Chondrocyte (in vitro differentiated cells): ENCODE measurements around the gene CCDC134. TPM values are rescaled to one million over a fixed set of nuclear protein-coding genes. Genes with fewer than 3 reads are reported as not detected.

Experiments
- DNase-seq: peaks from one replicate; pipeline ENCODE4 v3.0.0; 2021; ENCODE audit warnings: mixed read lengths, low spot score
- H3K27ac Mint-ChIP-seq: one replicate; pipeline ENCODE4 v1.8.0; 2021; ENCODE audit warnings: mild to moderate bottlenecking, moderate library complexity, mixed read lengths; ENCODE audit not compliant: unreplicated experiment
- H3K27me3 Mint-ChIP-seq: 2 replicates; pipeline ENCODE4 v1.8.0; 2021; ENCODE audit warnings: low read depth, mixed read lengths
- H3K36me3 Mint-ChIP-seq: 2 replicates; pipeline ENCODE4 v1.8.0; 2021; ENCODE audit warnings: low read depth, mixed read lengths
- H3K4me1 Mint-ChIP-seq: 2 replicates; pipeline ENCODE4 v1.8.0; 2021; ENCODE audit warnings: low read depth, mild to moderate bottlenecking, mixed read lengths
- H3K4me3 Mint-ChIP-seq: one replicate; pipeline ENCODE4 v1.8.0; 2021; ENCODE audit warnings: mild to moderate bottlenecking, moderate library complexity, mixed read lengths; ENCODE audit not compliant: unreplicated experiment
- H3K9me3 Mint-ChIP-seq: 2 replicates; pipeline ENCODE4 v1.8.0; 2021; ENCODE audit warnings: low read depth, mixed read lengths
- total RNA-seq: library from RNA; stranded (reverse); gene quantifications from 3 replicates; pipeline ENCODE4 v1.2.1, GENCODE V29; 2021
- TF ChIP-seq, protein P1 (sequence below): fragments of 200-600 bp; sonication (generic); IDR thresholded peaks from 2 replicates; pipeline ENCODE4 v1.5.0; 2021; ENCODE audit warnings: antibody characterized with exemption, mild to moderate bottlenecking, moderate library complexity

CCDC134 gene
- total RNA-seq, 1 donor from 2014 or later: 7.0 TPM

DNA sequence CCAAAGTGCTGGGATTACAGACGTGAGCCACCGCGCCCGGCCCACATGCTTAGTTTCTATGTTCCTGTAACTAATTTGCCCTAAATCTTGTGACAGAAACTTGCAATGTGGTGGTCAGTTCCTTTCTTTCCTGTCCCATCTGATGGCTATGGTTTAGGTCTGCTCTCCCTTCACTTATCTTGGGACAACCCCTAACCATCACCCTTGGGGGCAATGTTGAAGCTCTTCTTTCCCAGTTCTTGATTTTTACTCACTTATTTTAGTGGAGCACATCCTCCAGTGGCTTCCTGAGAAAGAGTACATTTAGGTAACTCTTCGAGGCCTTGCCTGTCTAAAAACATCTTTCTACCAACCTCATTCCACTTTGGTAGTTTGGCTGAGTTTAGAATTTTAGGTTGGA, 39.7 kb downstream of the CCDC134 start:
- TF ChIP-seq, protein P1, sequence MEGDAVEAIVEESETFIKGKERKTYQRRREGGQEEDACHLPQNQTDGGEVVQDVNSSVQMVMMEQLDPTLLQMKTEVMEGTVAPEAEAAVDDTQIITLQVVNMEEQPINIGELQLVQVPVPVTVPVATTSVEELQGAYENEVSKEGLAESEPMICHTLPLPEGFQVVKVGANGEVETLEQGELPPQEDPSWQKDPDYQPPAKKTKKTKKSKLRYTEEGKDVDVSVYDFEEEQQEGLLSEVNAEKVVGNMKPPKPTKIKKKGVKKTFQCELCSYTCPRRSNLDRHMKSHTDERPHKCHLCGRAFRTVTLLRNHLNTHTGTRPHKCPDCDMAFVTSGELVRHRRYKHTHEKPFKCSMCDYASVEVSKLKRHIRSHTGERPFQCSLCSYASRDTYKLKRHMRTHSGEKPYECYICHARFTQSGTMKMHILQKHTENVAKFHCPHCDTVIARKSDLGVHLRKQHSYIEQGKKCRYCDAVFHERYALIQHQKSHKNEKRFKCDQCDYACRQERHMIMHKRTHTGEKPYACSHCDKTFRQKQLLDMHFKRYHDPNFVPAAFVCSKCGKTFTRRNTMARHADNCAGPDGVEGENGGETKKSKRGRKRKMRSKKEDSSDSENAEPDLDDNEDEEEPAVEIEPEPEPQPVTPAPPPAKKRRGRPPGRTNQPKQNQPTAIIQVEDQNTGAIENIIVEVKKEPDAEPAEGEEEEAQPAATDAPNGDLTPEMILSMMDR: no peak
- no peak for DNase-seq
- Mint-ChIP-seq H3K36me3 (peaks cover 18% of the 10 kb centered on the region), H3K4me1 (peaks cover 73% of the 10 kb centered on the region), H3K9me3 (no peaks in the 10 kb centered on the region), H3K27me3 (no peaks in the 10 kb centered on the region), H3K4me3 (no peak overlapping the region), H3K27ac (peak overlapping the region; percentile 88)

DNA sequence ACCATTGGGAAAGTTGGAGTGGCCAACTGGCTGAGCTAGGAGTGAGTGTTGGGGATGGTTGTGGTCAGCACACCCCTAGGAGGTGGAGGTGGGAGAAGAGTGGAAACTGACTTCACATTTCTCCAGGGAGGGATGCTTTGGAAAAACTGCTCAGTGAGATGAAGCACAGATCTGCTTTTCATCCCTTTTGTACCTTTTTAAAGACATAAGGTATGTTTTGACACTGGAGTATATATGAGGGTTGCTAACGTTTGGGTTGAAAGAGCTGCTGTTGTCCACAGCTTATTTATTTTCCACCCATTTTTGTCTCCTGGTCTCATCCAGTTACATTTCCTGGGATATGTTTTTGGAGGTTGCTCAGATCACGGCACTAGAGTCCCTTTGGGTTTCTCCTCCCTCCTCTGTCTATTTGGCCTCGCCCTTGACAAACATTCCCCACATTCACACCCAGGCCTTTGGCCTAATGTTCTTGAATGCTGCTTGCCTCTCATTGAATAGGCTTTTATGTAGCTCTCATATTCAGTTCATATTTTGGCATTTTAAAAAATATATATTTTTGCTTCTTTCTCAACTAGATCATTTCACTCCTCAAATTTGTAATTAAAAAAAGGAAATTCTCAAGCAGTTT, 40.7 kb downstream of the CCDC134 start:
- Mint-ChIP-seq H3K27me3 (no peaks in the 10 kb centered on the region), H3K27ac (peak overlapping the region; percentile 88), H3K4me1 (peaks cover 77% of the 10 kb centered on the region), H3K4me3 (peak overlapping the region; percentile 33), H3K9me3 (no peaks in the 10 kb centered on the region), H3K36me3 (peaks cover 13% of the 10 kb centered on the region)
- TF ChIP-seq, protein P1: no peak
- no peak for DNase-seq

DNA sequence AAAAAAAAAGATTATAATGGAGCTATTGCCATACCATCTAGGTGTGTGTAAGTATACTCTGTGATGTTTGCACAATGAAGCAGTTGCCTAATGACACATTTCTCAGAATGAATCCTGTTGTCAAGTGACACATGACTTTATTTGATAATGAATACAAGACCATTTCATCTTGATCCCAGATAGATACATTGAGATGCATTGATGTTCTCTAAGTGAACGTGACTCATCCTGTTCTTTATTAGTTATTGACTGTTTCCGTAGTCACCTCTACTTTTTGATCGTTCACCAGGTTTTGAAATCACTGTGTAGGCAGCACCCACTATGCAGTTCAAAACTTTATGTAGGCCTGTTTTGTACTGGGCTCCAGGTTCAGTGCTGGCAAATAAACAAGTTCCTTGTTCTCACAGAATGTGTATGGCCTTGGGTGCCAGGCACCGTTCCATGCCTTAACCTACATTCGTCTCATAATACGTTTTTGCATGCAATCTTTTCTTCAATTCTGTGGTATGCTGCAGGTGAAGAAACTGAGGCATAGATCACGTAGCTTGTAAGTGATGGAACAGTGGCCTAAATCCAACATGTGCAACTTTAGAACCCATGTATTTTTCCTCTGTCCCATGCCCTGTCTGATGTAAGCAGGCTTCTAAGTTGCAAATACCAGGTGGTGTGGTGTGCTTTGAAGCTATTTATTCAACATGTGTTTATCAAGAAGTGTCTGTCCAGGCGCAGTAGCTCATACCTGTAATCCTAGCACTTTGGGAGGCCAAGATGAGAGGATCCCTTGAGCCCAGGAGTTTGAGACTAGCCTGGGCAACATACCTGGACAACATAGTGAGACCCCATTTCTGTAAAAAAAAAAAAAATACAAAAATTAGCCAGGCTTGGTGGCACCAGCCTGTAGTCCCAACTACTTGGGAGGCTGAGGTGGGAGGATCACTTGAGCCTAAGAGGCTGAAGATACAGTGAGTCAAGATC, 42.8 kb downstream of the CCDC134 start:
- Mint-ChIP-seq H3K27me3 (no peaks in the 10 kb centered on the region), H3K4me1 (peaks cover 79% of the 10 kb centered on the region), H3K36me3 (peaks cover 2% of the 10 kb centered on the region), H3K4me3 (no peak overlapping the region), H3K9me3 (no peaks in the 10 kb centered on the region), H3K27ac (no peak overlapping the region)
- TF ChIP-seq, protein P1: no peak
- DNase-seq: no peak

DNA sequence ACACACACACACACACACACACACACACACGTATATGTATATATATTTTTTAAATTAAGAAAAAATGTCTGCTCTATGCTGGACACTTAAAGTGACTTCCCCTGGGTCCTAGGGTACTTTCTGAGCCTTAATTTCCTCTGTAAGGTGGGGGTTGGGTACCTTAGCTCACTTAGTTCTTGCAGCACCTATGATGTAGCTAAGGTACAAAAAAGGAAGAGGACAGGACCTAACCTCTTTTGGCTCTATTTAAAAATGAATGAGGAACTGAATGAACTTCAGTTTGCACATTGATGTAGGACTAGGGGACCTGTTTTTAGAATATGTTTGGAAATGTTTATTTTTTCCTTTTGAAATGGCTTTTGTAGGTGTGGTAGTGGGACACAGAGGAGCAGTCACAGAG, 43.6 kb downstream of the CCDC134 start:
- H3K9me3 Mint-ChIP-seq: no peaks in the 10 kb centered on the region
- H3K4me3 Mint-ChIP-seq: no peak overlapping the region
- H3K27ac Mint-ChIP-seq: no peak overlapping the region
- no peaks in the 10 kb centered on the region for H3K27me3 Mint-ChIP-seq
- no peak for DNase-seq
- H3K4me1 Mint-ChIP-seq: peaks cover 79% of the 10 kb centered on the region
- TF ChIP-seq, protein P1: no peak
- H3K36me3 Mint-ChIP-seq: peaks cover 2% of the 10 kb centered on the region

DNA sequence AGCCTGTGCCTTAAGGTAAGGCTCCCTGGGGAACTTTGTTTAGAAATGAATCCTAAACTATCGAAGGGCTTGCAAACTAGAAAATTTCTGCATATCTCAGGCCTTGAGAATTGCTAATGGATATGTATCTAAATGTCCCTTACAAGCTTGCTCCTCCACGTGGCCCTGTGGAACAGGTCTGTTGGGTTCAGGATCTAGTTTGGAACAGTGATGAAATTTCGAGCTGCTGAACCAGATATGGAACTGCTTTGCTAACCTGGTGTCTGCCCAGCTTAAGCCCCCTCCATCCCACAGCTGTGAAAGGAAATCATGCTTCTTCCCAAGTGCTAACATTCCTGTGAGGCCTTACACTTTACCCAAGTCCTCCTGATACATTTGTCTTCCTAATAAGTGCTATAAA, 44.0 kb downstream of the CCDC134 start:
- no peaks in the 10 kb centered on the region for H3K9me3 Mint-ChIP-seq
- H3K36me3 Mint-ChIP-seq: peaks cover 2% of the 10 kb centered on the region
- H3K4me1 Mint-ChIP-seq: peaks cover 74% of the 10 kb centered on the region
- DNase-seq: no peak
- H3K4me3 Mint-ChIP-seq: no peak overlapping the region
- TF ChIP-seq, protein P1: no peak
- no peak overlapping the region for H3K27ac Mint-ChIP-seq
- no peaks in the 10 kb centered on the region for H3K27me3 Mint-ChIP-seq
